GM23248 (cell line): ENCODE data around the gene CPNE2.

Experiments
- EZH2 ChIP-seq: fragments of 200-600 bp; sonication (generic); IDR thresholded peaks from 2 replicates; pipeline ENCODE4 v1.6.1; 2018; ENCODE audit warnings: antibody characterized with exemption, mild to moderate bottlenecking; ENCODE audit not compliant: insufficient read depth, poor library complexity, severe bottlenecking
- EZH2phosphoT487 ChIP-seq: fragments of 200-600 bp; sonication (generic); IDR thresholded peaks from 2 replicates; pipeline ENCODE4 v1.6.1; 2018; ENCODE audit warnings: antibody characterized with exemption, moderate library complexity, mild to moderate bottlenecking, low read depth; ENCODE audit not compliant: insufficient read depth

- TF ChIP-seq EZH2 (no peak), EZH2phosphoT487 (no peak)
Observed at GRCh38 chr16:57178793-57179212, 86.4 kb downstream of the CPNE2 start.
